Left ventricle myocardium inferior (tissue), 1 donor: ENCODE data around the gene RTP4. TPM values are rescaled to one million over a fixed set of nuclear protein-coding genes. Genes with fewer than 3 reads are reported as not detected.
A peak's percentile ranks its signal among the peaks of the same experiment; 100 is the strongest.

Source experiments
- DNase-seq: peaks from one replicate; pipeline ENCODE4 v3.0.0-alpha.2; 2020
- H3K27ac ChIP-seq: fragments of 200-600 bp; replicated peaks from 2 replicates; pipeline ENCODE4 v1.8.0; 2021
- H3K27me3 ChIP-seq: fragments of 200-600 bp; 2 replicates; pipeline ENCODE4 v1.8.0; 2021; ENCODE audit warnings: low read depth
- H3K36me3 ChIP-seq: fragments of 200-600 bp; 2 replicates; pipeline ENCODE4 v1.8.0; 2021
- H3K4me1 ChIP-seq: fragments of 200-600 bp; 2 replicates; pipeline ENCODE4 v1.8.0; 2021
- H3K4me3 ChIP-seq: fragments of 200-600 bp; 2 replicates; pipeline ENCODE4 v1.8.0; 2021; ENCODE audit warnings: mild to moderate bottlenecking, moderate library complexity
- H3K9me3 ChIP-seq: fragments of 200-600 bp; replicated peaks from 2 replicates; pipeline ENCODE4 v1.8.0; 2021
- CTCF ChIP-seq: fragments of 200-600 bp; IDR thresholded peaks from 2 replicates; pipeline ENCODE4 v1.8.0; 2021; ENCODE audit warnings: antibody characterized with exemption, mild to moderate bottlenecking, borderline replicate concordance
- intact Hi-C: fragments of 100-400 bp; cut with micrococcal nuclease; formaldehyde crosslinking; loops from one replicate; pipeline ENCODE4 v1.11.0; 2022
- total RNA-seq: library from RNA; stranded (reverse); fragmentation: NEBNext Ultra II Directional; extraction: Animal tissue kit (Norgen Biotek cat#: 25700); gene quantifications from one replicate; pipeline ENCODE4 v1.2.1, GENCODE V29; 2021
- donor health status: DM: no; HTN: yes; CAD: no; lungs with severe emphysema.

The RTP4 gene
- total RNA-seq, 1 donor from 2014 or later: 0.93 TPM

- TF ChIP-seq CTCF: no peak
- no peak for DNase-seq
- no peaks in the 10 kb centered on the region for H3K36me3 ChIP-seq
- peaks cover 18% of the 10 kb centered on the region for H3K4me1 ChIP-seq
- H3K9me3 ChIP-seq: no peaks in the 10 kb centered on the region
- intact Hi-C loops: no loop called here
- no peaks in the 10 kb centered on the region for H3K27me3 ChIP-seq
- no peak overlapping the region for H3K4me3 ChIP-seq
- no peak overlapping the region for H3K27ac ChIP-seq
Measured at GRCh38 chr3:187359798-187360486, 8.2 kb upstream of the RTP4 start.

GRCh38 chr3:187360596-187360995 lies 7.6 kb upstream of the RTP4 start:
- Histone ChIP-seq H3K36me3 (no peaks in the 10 kb centered on the region), H3K9me3 (no peaks in the 10 kb centered on the region), H3K4me1 (peaks cover 18% of the 10 kb centered on the region), H3K4me3 (no peak overlapping the region), H3K27me3 (no peaks in the 10 kb centered on the region), H3K27ac (no peak overlapping the region)
- no peak for TF ChIP-seq CTCF
- intact Hi-C loops: no loop called here
- DNase-seq: no peak

GRCh38 chr3:187361835-187362234 lies 6.3 kb upstream of the RTP4 start:
- H3K27ac ChIP-seq: no peak overlapping the region
- TF ChIP-seq CTCF: no peak
- intact Hi-C loops: no loop called here
- no peak for DNase-seq
- no peaks in the 10 kb centered on the region for H3K9me3 ChIP-seq
- H3K4me1 ChIP-seq: peaks cover 18% of the 10 kb centered on the region
- H3K36me3 ChIP-seq: no peaks in the 10 kb centered on the region
- no peaks in the 10 kb centered on the region for H3K27me3 ChIP-seq
- H3K4me3 ChIP-seq: no peak overlapping the region

GRCh38 chr3:187367561-187368103 lies 553 bp upstream of the RTP4 start:
- H3K36me3 ChIP-seq: peaks cover 17% of the 10 kb centered on the region
- no peaks in the 10 kb centered on the region for H3K27me3 ChIP-seq
- intact Hi-C loops: no loop called here
- H3K9me3 ChIP-seq: no peaks in the 10 kb centered on the region
- H3K4me3 ChIP-seq: peak overlapping the region; percentile 67
- no peak for TF ChIP-seq CTCF
- peak overlapping the region; percentile 90 for H3K27ac ChIP-seq
- H3K4me1 ChIP-seq: peaks cover 23% of the 10 kb centered on the region
- DNase-seq: peak; percentile 19

- peaks cover 17% of the 10 kb centered on the region for H3K36me3 ChIP-seq
- no peaks in the 10 kb centered on the region for H3K9me3 ChIP-seq
- TF ChIP-seq CTCF: no peak
- H3K4me1 ChIP-seq: peaks cover 23% of the 10 kb centered on the region
- intact Hi-C loops: no loop called here
- H3K27ac ChIP-seq: peak overlapping the region; percentile 90
- no peaks in the 10 kb centered on the region for H3K27me3 ChIP-seq
- DNase-seq: no peak
- H3K4me3 ChIP-seq: peak overlapping the region; percentile 67
Measured at GRCh38 chr3:187369089-187369447, 883 bp downstream of the RTP4 start.
